ENCODE measurements around the gene RAB1A.
"Not testable (repeated sequence)": the region's sequence is repeated elsewhere in the genome, so short reads cannot be mapped to it uniquely, and the experiment has no call there.

The RAB1A gene

DNA sequence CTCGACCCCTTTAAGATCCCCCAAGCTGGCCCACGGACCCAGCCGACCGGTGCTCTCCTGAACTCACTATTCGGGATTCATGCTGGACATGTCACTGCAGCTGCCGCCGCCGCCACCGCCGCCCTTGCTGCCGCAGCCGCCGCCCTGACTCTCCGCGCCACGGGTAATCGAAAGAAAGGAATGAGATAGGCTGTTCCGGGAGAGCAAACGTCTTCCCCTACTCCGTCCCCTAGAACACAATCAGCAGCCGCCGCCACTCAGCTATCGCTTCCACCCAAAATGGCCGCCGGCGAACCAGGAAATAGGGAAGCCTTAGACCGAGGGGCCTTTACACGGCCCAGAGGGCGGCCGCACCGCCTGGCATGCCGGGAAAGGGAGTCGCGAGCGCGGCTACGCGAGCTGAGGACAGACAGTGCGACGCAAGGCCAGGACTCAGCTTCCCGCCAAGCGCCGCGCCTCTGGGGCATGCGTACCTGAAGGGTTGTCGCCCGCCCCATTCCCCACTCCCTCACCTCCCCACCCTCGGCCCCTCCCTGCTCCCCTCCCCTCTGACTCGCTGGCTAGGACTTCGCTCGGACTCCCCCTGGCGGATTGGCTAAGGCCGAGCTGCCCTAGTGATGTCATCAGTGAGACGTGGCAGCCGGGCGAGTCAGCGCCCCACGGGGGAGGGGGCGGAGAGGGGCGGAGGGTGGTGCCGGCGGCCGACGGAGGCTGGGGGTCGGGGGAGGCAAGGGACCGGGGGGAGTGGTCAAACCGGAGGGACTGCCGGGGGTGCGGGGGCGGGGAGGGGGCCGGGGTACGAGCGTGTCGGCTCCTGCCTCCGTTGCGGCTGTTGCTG lies at the start of gene RAB1A:
Gene RAB1A, minus strand, starts transcription at position 281 of the 838 bp plus-strand sequence. Its CDS starts 191 bp downstream, at position 90.
- peak; percentile 100 for DNase-seq (ENCODE audit: low read depth)
- peak within 1 kb of the TSS; percentile 95 for H3K4me3 ChIP-seq (ENCODE audit: low read depth, low read length)

DNA sequence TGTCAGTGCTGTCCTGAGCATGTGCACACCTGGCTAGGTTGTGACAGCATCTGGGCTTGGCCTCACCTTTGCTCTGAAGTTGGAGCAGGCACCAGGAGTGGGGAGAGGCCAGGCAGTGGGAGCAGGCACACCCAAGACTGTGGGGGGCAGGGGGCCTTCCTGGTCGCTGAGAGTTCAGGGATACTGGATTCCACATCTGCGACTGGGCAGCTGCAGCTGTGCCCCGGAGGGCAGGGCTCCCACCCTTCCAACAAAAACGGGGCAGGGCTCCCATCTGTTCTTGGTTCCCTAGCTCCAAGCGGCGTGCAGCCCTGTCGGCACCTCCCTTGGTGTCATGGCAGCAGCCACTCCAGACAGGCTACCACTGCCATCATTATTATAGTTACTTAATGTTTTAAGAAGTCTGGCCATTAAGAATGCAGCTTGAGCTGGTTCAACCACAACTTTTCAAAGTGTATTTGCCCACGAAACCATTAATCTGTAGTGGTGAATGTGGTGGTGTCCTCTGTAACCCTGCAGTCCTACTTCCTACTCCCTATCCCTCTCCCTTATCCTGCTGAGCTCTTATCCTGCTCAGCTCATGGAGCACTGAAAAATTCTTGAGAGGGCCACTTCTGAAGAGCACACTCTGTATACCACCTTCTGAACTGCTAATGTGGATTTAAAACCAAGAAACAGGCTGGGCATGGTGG lies 48.0 kb upstream of the RAB1A start:
- no peak for DNase-seq (ENCODE audit: low read depth)
- H3K4me3 ChIP-seq (ENCODE audit: low read depth, low read length) = no peak overlapping the region

- no peak overlapping the region for H3K4me3 ChIP-seq (ENCODE audit: low read depth, low read length)
- DNase-seq (ENCODE audit: low read depth) = no peak
Measured at GRCh38 chr2:65175894-65176530, 46.1 kb upstream of the RAB1A start.

- H3K4me3 ChIP-seq (ENCODE audit: low read depth, low read length); DNase-seq (ENCODE audit: low read depth): not testable (repeated sequence)
Measured at GRCh38 chr2:65174031-65174430, 44.1 kb upstream of the RAB1A start.

GRCh38 chr2:65172994-65173790 lies 43.3 kb upstream of the RAB1A start:
- H3K4me3 ChIP-seq (ENCODE audit: low read depth, low read length) = no peak overlapping the region
- DNase-seq (ENCODE audit: low read depth) = no peak

DNA sequence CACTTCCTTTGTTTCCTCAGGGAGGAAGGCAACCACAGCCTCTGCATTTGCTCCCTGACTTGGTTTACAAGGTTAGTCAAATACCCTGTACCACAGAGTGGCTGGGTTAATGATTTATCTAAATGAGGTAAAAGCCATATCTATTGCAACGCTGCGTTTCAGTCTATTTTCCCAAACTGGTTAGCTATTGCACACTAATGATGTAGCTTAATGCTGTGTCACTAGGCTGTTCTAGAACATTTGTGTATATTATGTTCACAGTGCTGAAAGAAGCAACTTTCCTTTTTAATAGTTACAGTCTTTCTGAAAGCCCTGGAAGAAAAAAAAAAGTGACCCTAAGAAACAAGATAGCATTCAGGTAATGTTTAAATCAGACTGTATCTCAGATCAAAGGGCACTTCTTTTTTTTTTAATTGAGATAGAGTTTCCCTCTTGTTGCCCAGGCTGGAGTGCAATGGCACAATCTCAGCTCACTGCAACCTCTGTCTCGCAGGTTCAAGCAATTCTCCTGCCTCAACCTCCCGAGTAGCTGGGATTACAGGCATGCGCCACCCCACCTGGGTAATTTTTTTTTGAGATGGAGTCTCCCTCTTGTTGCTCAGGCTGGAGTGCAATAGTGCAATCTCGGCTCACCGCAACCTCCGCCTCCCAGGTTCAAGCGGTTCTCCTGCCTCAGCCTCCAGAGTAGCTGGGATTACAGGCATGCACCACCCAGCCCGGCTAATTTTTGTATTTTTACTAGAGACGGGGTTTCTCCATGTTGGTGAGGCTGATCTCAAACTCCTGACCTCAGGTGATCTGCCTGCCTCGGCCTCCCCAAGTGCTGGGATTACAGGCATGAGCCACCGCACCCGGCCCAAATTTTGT lies 40.9 kb upstream of the RAB1A start:
- not testable (repeated sequence) for H3K4me3 ChIP-seq (ENCODE audit: low read depth, low read length); DNase-seq (ENCODE audit: low read depth)

GRCh38 chr2:65169760-65170136 lies 39.8 kb upstream of the RAB1A start:
- no peak overlapping the region for H3K4me3 ChIP-seq (ENCODE audit: low read depth, low read length)
- no peak for DNase-seq (ENCODE audit: low read depth)

GRCh38 chr2:65165558-65165957 lies 35.7 kb upstream of the RAB1A start:
- no peak overlapping the region for H3K4me3 ChIP-seq (ENCODE audit: low read depth, low read length)
- DNase-seq (ENCODE audit: low read depth) = no peak

DNA sequence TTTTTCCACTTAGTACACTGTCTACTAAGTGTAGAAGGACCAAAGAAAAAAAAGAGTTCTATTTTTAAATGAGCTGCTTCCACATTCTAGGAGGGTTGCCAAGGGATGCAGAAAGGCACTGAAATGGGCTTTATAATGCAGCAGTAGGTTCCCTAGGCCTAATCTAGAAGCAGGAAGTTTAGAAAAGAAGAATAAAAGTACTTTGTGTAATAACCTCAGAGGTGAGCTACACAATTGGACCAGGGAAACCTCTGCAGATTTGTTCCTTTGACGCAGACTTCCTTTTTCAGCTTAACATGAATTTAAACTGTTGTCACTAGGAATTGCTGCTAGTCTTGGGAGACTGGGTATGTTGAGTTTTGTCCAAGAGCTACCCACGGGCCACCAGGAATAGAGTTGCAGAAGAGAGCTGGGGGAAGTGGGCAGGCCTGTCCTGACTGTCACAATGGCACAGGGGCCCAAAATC lies 34.6 kb upstream of the RAB1A start:
- no peak for DNase-seq (ENCODE audit: low read depth)
- H3K4me3 ChIP-seq (ENCODE audit: low read depth, low read length) = no peak overlapping the region

- no peak for DNase-seq (ENCODE audit: low read depth)
- H3K4me3 ChIP-seq (ENCODE audit: low read depth, low read length) = no peak overlapping the region
Measured at GRCh38 chr2:65161551-65162100, 31.7 kb upstream of the RAB1A start.

DNA sequence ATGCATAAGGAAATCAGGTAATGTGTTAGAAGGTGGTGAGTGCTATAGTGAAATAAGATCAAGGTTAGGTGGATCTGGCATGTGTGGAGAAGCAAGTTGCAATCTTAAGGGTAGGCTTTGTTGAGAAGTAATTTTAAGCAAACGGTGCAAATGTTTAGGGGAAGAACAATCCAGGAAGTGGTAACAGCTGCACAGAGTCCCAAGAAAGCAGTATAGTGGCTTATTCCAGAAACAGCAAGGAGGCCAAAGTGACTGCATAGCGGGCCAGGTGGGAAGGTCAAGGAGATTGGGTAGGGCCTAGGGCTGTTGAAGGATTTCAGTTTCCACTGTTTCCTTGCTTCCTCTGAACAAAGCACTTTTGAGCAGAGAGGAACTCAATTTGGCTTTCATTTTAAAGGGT lies 30.0 kb upstream of the RAB1A start:
- no peak for DNase-seq (ENCODE audit: low read depth)
- no peak overlapping the region for H3K4me3 ChIP-seq (ENCODE audit: low read depth, low read length)

GRCh38 chr2:65159261-65159660 lies 29.4 kb upstream of the RAB1A start:
- no peak overlapping the region for H3K4me3 ChIP-seq (ENCODE audit: low read depth, low read length)

DNA sequence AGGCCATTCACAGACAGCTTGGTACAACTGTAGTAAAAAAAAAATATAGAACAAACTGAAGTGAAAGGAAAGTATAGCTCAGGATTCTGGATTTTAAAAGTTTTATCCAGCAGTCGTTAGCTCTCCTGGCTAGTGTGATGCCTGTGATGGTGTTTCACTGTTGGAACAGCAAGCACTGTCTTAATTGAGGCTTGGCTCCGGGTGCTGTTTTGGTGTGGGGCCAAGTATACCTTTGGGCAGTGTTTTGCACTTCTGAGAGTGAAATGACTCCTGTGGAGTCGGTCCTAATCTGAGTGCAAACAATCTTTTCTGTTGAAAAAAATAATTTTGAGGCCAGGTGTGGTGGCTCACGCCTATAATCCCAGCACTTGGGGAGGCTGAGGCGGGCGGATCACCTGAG lies 28.7 kb upstream of the RAB1A start:
- no peak for DNase-seq (ENCODE audit: low read depth)
- no peak overlapping the region for H3K4me3 ChIP-seq (ENCODE audit: low read depth, low read length)

More at GRCh38 chr2:65159261-65159660, 29.4 kb upstream of the RAB1A start:
- no peak for DNase-seq (ENCODE audit: low read depth)

DNA sequence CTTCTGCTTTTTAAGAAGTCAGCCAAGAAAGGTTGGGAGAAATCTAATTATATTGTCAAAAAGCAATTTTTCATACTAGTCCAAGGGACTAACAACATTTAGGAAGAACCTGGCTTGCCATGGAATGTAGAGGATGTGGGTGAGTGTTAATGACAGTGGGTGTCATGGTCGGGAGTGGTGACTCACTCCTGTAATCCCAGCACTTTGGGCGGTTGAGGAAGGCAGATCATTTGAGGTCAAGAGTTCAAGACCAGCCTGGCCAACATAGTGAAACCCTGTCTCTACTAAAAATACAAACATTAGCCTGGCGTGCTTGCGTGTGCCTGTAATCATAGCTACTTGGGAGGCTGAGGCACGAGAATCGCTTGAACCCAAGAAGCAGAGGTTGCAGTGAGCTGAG lies 27.9 kb upstream of the RAB1A start:
- not testable (repeated sequence) for DNase-seq (ENCODE audit: low read depth); H3K4me3 ChIP-seq (ENCODE audit: low read depth, low read length)

GRCh38 chr2:65156041-65156440 lies 26.1 kb upstream of the RAB1A start:
- DNase-seq (ENCODE audit: low read depth) = no peak
- no peak overlapping the region for H3K4me3 ChIP-seq (ENCODE audit: low read depth, low read length)

DNA sequence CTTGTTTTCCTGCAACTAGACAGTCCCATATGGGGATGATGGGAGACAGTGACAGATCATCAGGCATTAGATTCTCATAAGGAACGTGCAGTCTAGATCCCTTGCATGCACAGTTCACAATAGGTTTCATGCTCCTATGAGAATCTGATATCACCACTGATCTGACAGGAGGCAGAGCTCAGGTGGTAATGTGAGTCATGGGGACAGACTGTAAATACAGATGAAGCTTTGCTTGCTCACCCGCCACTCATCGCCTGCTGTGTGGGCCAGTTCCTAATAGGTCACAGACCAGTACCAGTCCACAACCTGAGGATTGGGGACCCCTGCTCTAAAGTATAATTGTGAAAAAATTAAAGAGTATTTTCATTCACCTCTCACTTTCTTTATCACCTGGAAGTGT lies 23.6 kb upstream of the RAB1A start:
- H3K4me3 ChIP-seq (ENCODE audit: low read depth, low read length) = no peak overlapping the region
- no peak for DNase-seq (ENCODE audit: low read depth)

DNA sequence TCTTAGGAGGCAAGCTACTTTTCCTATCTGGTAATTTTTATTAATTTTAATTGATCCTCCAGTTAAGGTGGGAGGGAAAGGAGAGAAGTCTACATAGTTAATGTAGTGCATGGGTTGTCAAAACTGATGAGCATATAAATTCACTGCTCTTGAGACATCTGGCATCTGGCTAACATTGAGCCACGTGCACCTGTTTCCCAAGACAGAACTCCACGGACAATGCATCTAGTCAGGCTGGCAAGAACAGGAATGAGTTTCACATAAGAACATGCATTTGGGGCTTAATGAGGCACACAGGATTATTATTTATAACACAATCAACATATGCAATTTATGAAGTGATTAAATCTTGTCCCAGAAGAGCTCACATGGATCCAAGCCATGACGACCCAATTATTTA lies 16.2 kb upstream of the RAB1A start:
- H3K4me3 ChIP-seq (ENCODE audit: low read depth, low read length) = no peak overlapping the region
- no peak for DNase-seq (ENCODE audit: low read depth)

- H3K4me3 ChIP-seq (ENCODE audit: low read depth, low read length) = no peak overlapping the region
- no peak for DNase-seq (ENCODE audit: low read depth)
Measured at GRCh38 chr2:65144571-65144970, 14.7 kb upstream of the RAB1A start.
